Measurements from ENCODE around the gene PRIM1.

Gene PRIM1

GRCh38 chr12:56773113-56773512 lies 21.0 kb upstream of the PRIM1 start:
- TF ChIP-seq CTCF (IDR thresholded peaks at IDR 0.05; ENCODE audit: extremely low read depth, insufficient read depth, missing control alignments), result no peak
- in situ Hi-C loops (cut with MboI; ENCODE audit: low pct_unique_long_range_greater_than_20kb, low sequenced_read_pairs, unreplicated experiment), result no loop called here
- no peak for DNase-seq (ENCODE audit: low spot score)

GRCh38 chr12:56772625-56773024 lies 20.5 kb upstream of the PRIM1 start:
- no peak for TF ChIP-seq CTCF (IDR thresholded peaks at IDR 0.05; ENCODE audit: extremely low read depth, insufficient read depth, missing control alignments)
- DNase-seq (ENCODE audit: low spot score), result no peak
- in situ Hi-C loops (cut with MboI; ENCODE audit: low pct_unique_long_range_greater_than_20kb, low sequenced_read_pairs, unreplicated experiment), result no loop called here

- in situ Hi-C loops (cut with MboI; ENCODE audit: low pct_unique_long_range_greater_than_20kb, low sequenced_read_pairs, unreplicated experiment), result no loop called here
- TF ChIP-seq CTCF (IDR thresholded peaks at IDR 0.05; ENCODE audit: extremely low read depth, insufficient read depth, missing control alignments), result no peak
- DNase-seq (ENCODE audit: low spot score), result no peak
Measured at GRCh38 chr12:56769868-56770267, 17.7 kb upstream of the PRIM1 start.

- in situ Hi-C loops (cut with MboI; ENCODE audit: low pct_unique_long_range_greater_than_20kb, low sequenced_read_pairs, unreplicated experiment), result no loop called here
- DNase-seq (ENCODE audit: low spot score), result no peak
- TF ChIP-seq CTCF (IDR thresholded peaks at IDR 0.05; ENCODE audit: extremely low read depth, insufficient read depth, missing control alignments), result no peak
Measured at GRCh38 chr12:56768424-56768823, 16.3 kb upstream of the PRIM1 start.

GRCh38 chr12:56766535-56766934 lies 14.4 kb upstream of the PRIM1 start:
- peak; percentile 66 for DNase-seq (ENCODE audit: low spot score)
- in situ Hi-C loops (cut with MboI; ENCODE audit: low pct_unique_long_range_greater_than_20kb, low sequenced_read_pairs, unreplicated experiment), result no loop called here
- no peak for TF ChIP-seq CTCF (IDR thresholded peaks at IDR 0.05; ENCODE audit: extremely low read depth, insufficient read depth, missing control alignments)

- no peak for TF ChIP-seq CTCF (IDR thresholded peaks at IDR 0.05; ENCODE audit: extremely low read depth, insufficient read depth, missing control alignments)
- DNase-seq (ENCODE audit: low spot score), result no peak
- in situ Hi-C loops (cut with MboI; ENCODE audit: low pct_unique_long_range_greater_than_20kb, low sequenced_read_pairs, unreplicated experiment), result no loop called here
Measured at GRCh38 chr12:56763753-56764657, 11.9 kb upstream of the PRIM1 start.
